Neuronal stem cell (in vitro differentiated cells): Measurements from ENCODE around the gene MITF.

Experiments used
- DNase-seq: peaks from one replicate; pipeline ENCODE4 v3.0.0-alpha.2; 2013; ENCODE audit warnings: low spot score
- H2AFZ ChIP-seq: one replicate; pipeline ENCODE4 v1.6.1; 2013; ENCODE audit warnings: mild to moderate bottlenecking, low read length, inconsistent platforms
- H2AK5ac ChIP-seq: 2 replicates; pipeline ENCODE4 v1.6.1; 2013; ENCODE audit warnings: low read depth, mild to moderate bottlenecking, inconsistent platforms, low read length, moderate library complexity, mixed read lengths
- H2BK120ac ChIP-seq: 2 replicates; pipeline ENCODE4 v1.6.1; 2013; ENCODE audit warnings: low read depth, mild to moderate bottlenecking, inconsistent platforms, low read length, moderate library complexity, mixed read lengths
- H2BK12ac ChIP-seq: one replicate; pipeline ENCODE4 v1.6.1; 2013; ENCODE audit warnings: low read length, inconsistent platforms
- H2BK15ac ChIP-seq: 2 replicates; pipeline ENCODE4 v1.6.1; 2013; ENCODE audit warnings: mild to moderate bottlenecking, low read length, inconsistent platforms, mixed read lengths
- H2BK5ac ChIP-seq: one replicate; pipeline ENCODE4 v1.6.1; 2013; ENCODE audit warnings: inconsistent platforms, mild to moderate bottlenecking, low read length, moderate library complexity
- H3K14ac ChIP-seq: one replicate; pipeline ENCODE4 v1.6.1; 2013; ENCODE audit warnings: low read length, inconsistent platforms
- H3K18ac ChIP-seq: 2 replicates; pipeline ENCODE4 v1.6.1; 2013; ENCODE audit warnings: low read length, inconsistent platforms
- H3K23ac ChIP-seq: 2 replicates; pipeline ENCODE4 v1.6.1; 2013; ENCODE audit warnings: low read depth, mild to moderate bottlenecking, mixed read lengths, low read length, inconsistent platforms; ENCODE audit not compliant: poor library complexity
- H3K27ac ChIP-seq: replicated peaks from 3 replicates; pipeline ENCODE4 v1.5.1; 2013; ENCODE audit warnings: low read length, inconsistent platforms
- H3K27me3 ChIP-seq, 3 experiments: 2 replicates each; pipeline ENCODE4 v1.6.1; 2013; ENCODE audit warnings: low read length in 3 of 3, mild to moderate bottlenecking in 2 of 3, inconsistent platforms in 1 of 3, low read depth in 1 of 3, mixed read lengths in 1 of 3, moderate library complexity in 1 of 3; ENCODE audit not compliant: control insufficient read depth in 3 of 3, insufficient read depth in 3 of 3
- H3K36me3 ChIP-seq, 2 donors: replicated peaks in 1 of 2; 2 replicates each; pipeline ENCODE4 v1.6.1; 2013; ENCODE audit warnings: low read length in 2 of 2; ENCODE audit not compliant: control insufficient read depth in 2 of 2, insufficient read depth in 2 of 2
- H3K4ac ChIP-seq: 2 replicates; pipeline ENCODE4 v1.6.1; 2013; ENCODE audit warnings: inconsistent platforms, mild to moderate bottlenecking, low read length, moderate library complexity
- H3K4me1 ChIP-seq, 2 donors: 1 replicate in 1 of 2; 2 replicates in 1 of 2; pipeline ENCODE4 v1.6.1; 2013; ENCODE audit warnings: low read length in 2 of 2, low read depth in 1 of 2; ENCODE audit not compliant: control insufficient read depth in 2 of 2, insufficient read depth in 1 of 2
- H3K4me2 ChIP-seq: one replicate; pipeline ENCODE4 v1.6.1; 2013; ENCODE audit warnings: mild to moderate bottlenecking, low read length, inconsistent platforms; ENCODE audit not compliant: insufficient read depth, poor library complexity, severe bottlenecking
- H3K4me3 ChIP-seq, 2 donors: 2 replicates each; pipeline ENCODE4 v1.5.1; 2013; ENCODE audit warnings: low read length in 2 of 2, mild to moderate bottlenecking in 2 of 2, inconsistent platforms in 1 of 2, moderate library complexity in 1 of 2
- H3K79me1 ChIP-seq: one replicate; pipeline ENCODE4 v1.6.1; 2013; ENCODE audit warnings: low read depth, mild to moderate bottlenecking, inconsistent platforms, low read length, moderate library complexity
- H3K9ac ChIP-seq: one replicate; pipeline ENCODE4 v1.6.1; 2013; ENCODE audit warnings: mild to moderate bottlenecking, low read depth, low read length, inconsistent platforms; ENCODE audit not compliant: poor library complexity
- H3K9me3 ChIP-seq, 2 donors: replicated peaks in 1 of 2; 2 replicates each; pipeline versions ENCODE3 to v1.6.1; 2013; ENCODE audit warnings: low read length in 2 of 2, mild to moderate bottlenecking in 2 of 2, inconsistent platforms in 1 of 2, low read depth in 1 of 2, mixed read lengths in 1 of 2, moderate library complexity in 1 of 2; ENCODE audit not compliant: control insufficient read depth in 2 of 2, insufficient read depth in 1 of 2
- H4K8ac ChIP-seq: one replicate; pipeline ENCODE4 v1.6.1; 2013; ENCODE audit warnings: low read depth, mild to moderate bottlenecking, inconsistent platforms, low read length, moderate library complexity
- H4K91ac ChIP-seq: one replicate; pipeline ENCODE4 v1.6.1; 2013; ENCODE audit warnings: low read length, low read depth, mild to moderate bottlenecking, inconsistent platforms; ENCODE audit not compliant: poor library complexity
- WGBS, 2 donors: extraction: QIAGEN DNeasy Blood & Tissue Kit; methylation state at CpG; one replicate each; pipeline ENCODE4 v1.1.7; 2013; ENCODE audit warnings: missing lambda C conversion rate in 2 of 2, mixed read lengths in 1 of 2; ENCODE audit not compliant: insufficient read length in 2 of 2, insufficient replicate concordance in 1 of 2; ENCODE audit errors: extremely low coverage in 2 of 2; 5-methylcytosine and 5-hydroxymethylcytosine counted together

Gene MITF

GRCh38 chr3:69842351-69842750 is 103.1 kb downstream of the MITF start:
- Histone ChIP-seq H3K9ac (no peak overlapping the region), H3K4me1 (no peaks in the 10 kb centered on the region), H3K4me3 (no peak overlapping the region), H3K18ac (no peak overlapping the region), H3K27ac (no peak overlapping the region), H3K14ac (no peak overlapping the region), H2BK15ac (no peak overlapping the region), H2BK5ac (no peak overlapping the region), H3K4me2 (no peak overlapping the region), H3K27me3 (no peaks in the 10 kb centered on the region), H2AFZ (no peak overlapping the region), H2BK120ac (no peak overlapping the region), H3K4ac (no peak overlapping the region), H3K36me3 (no peaks in the 10 kb centered on the region), H3K23ac (no peak overlapping the region), H3K9me3 (no peaks in the 10 kb centered on the region), H4K91ac (no peak overlapping the region), H2BK12ac (no peak overlapping the region), H2AK5ac (no peak overlapping the region), H3K79me1 (no peaks in the 10 kb centered on the region), H4K8ac (no peak overlapping the region)
- DNase-seq: no peak
- WGBS, 2 donors: no CpG with 5 or more reads among the region's 5 CpGs

DNA sequence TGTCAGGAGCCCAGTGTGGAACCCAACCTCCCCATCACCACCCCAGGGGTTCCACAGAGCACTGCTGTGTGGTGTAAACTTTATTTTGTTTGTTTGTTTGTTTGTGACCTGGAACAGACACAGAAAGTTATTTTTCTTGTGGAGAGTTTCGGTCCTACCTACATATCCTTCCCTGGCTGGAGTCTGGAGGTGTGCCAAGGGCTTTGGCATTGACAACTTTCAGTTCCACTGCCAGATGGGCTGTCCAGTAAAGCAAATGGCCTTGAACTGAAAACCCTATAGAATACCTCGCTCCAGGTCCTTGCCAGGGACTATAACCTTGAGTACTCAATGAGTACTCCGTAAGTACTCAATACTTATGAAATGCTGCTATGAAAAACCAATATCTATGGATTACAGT is 103.5 kb downstream of the MITF start:
- Histone ChIP-seq H3K27ac (no peak overlapping the region), H2BK15ac (no peak overlapping the region), H3K27me3 (no peaks in the 10 kb centered on the region), H2BK5ac (no peak overlapping the region), H3K23ac (no peak overlapping the region), H3K4me2 (no peak overlapping the region), H2AK5ac (no peak overlapping the region), H4K8ac (no peak overlapping the region), H3K4me1 (no peaks in the 10 kb centered on the region), H3K36me3 (no peaks in the 10 kb centered on the region), H3K14ac (no peak overlapping the region), H2BK12ac (no peak overlapping the region), H3K9ac (no peak overlapping the region), H4K91ac (no peak overlapping the region), H3K9me3 (no peaks in the 10 kb centered on the region), H3K18ac (no peak overlapping the region), H3K4me3 (no peak overlapping the region), H3K79me1 (no peaks in the 10 kb centered on the region), H2AFZ (no peak overlapping the region), H2BK120ac (no peak overlapping the region), H3K4ac (no peak overlapping the region)
- DNase-seq: no peak
- no CpG with 5 or more reads among the region's 3 CpGs for WGBS, 2 donors

GRCh38 chr3:69844706-69845105 is 105.4 kb downstream of the MITF start:
- H3K14ac ChIP-seq: no peak overlapping the region
- no peaks in the 10 kb centered on the region for H3K9me3 ChIP-seq
- DNase-seq: no peak
- no peak overlapping the region for H3K4me3 ChIP-seq
- H4K8ac ChIP-seq: no peak overlapping the region
- H2BK5ac ChIP-seq: no peak overlapping the region
- no peak overlapping the region for H2AK5ac ChIP-seq
- H3K9ac ChIP-seq: no peak overlapping the region
- no peaks in the 10 kb centered on the region for H3K36me3 ChIP-seq
- no peak overlapping the region for H3K4ac ChIP-seq
- no peak overlapping the region for H4K91ac ChIP-seq
- no peak overlapping the region for H2AFZ ChIP-seq
- no peak overlapping the region for H2BK12ac ChIP-seq
- WGBS, 2 donors: no CpG with 5 or more reads among the region's 1 CpG
- no peak overlapping the region for H3K27ac ChIP-seq
- no peaks in the 10 kb centered on the region for H3K79me1 ChIP-seq
- H3K23ac ChIP-seq: no peak overlapping the region
- H3K18ac ChIP-seq: no peak overlapping the region
- H2BK120ac ChIP-seq: no peak overlapping the region
- H3K4me2 ChIP-seq: no peak overlapping the region
- no peaks in the 10 kb centered on the region for H3K27me3 ChIP-seq
- H2BK15ac ChIP-seq: no peak overlapping the region
- H3K4me1 ChIP-seq: no peaks in the 10 kb centered on the region

DNA sequence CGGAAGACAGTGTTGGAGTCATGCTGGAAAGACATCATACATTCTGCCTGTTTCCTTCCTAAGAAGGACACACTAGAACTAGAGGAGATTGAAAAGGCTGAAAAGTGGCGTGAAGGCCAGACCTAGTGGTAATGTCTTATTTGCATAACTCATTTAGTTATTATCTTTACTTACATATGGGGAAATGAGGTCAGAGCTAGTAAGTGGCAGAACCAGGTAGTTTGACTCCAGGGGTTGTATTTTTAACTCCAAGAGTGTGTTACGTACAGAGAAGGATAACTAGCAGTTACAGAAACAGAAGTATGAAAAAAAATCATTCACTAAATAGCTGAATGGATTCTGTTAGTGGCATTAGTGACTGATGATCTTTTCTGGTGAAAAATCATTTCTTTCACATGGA is 108.0 kb downstream of the MITF start:
- no peak overlapping the region for H3K27ac ChIP-seq
- no peak overlapping the region for H2BK120ac ChIP-seq
- H2BK15ac ChIP-seq: no peak overlapping the region
- H2BK5ac ChIP-seq: no peak overlapping the region
- H3K36me3 ChIP-seq: no peaks in the 10 kb centered on the region
- DNase-seq: no peak
- no peak overlapping the region for H2BK12ac ChIP-seq
- no peak overlapping the region for H3K4ac ChIP-seq
- H3K9me3 ChIP-seq: no peaks in the 10 kb centered on the region
- H3K4me3 ChIP-seq: no peak overlapping the region
- H3K4me1 ChIP-seq: no peaks in the 10 kb centered on the region
- no peak overlapping the region for H4K91ac ChIP-seq
- no peak overlapping the region for H3K9ac ChIP-seq
- H3K23ac ChIP-seq: no peak overlapping the region
- H3K4me2 ChIP-seq: no peak overlapping the region
- H3K79me1 ChIP-seq: no peaks in the 10 kb centered on the region
- no peak overlapping the region for H2AFZ ChIP-seq
- H3K27me3 ChIP-seq: no peaks in the 10 kb centered on the region
- H2AK5ac ChIP-seq: no peak overlapping the region
- H4K8ac ChIP-seq: no peak overlapping the region
- H3K18ac ChIP-seq: no peak overlapping the region
- WGBS, 2 donors: no CpG with 5 or more reads among the region's 3 CpGs
- H3K14ac ChIP-seq: no peak overlapping the region
